Mucosa of descending colon (tissue), 3 donors: ENCODE measurements around the gene PEX1. TPM values are rescaled to one million over a fixed set of nuclear protein-coding genes. Genes with fewer than 3 reads are reported as not detected.

ENCODE experiments used
- ATAC-seq: fragments of 200-7000 bp; cut with Tn5 transposase; one replicate; pipeline ENCODE4 v1.9.1; 2020; ENCODE audit warnings: mild to moderate bottlenecking, moderate library complexity
- DNase-seq, 3 donors: peaks; one replicate each; pipeline ENCODE4 v3.0.0-alpha.2; 2020
- H3K36me3 ChIP-seq: fragments of 200-600 bp; one replicate; pipeline ENCODE4 v1.8.0; 2021; ENCODE audit warnings: low read depth, mild to moderate bottlenecking
- H3K4me1 ChIP-seq: fragments of 200-600 bp; one replicate; pipeline ENCODE4 v1.8.0; 2021; ENCODE audit warnings: low read depth, mild to moderate bottlenecking
- H3K4me3 ChIP-seq: fragments of 200-600 bp; one replicate; pipeline ENCODE4 v1.8.0; 2021; ENCODE audit warnings: mild to moderate bottlenecking
- H3K9me3 ChIP-seq: fragments of 200-600 bp; one replicate; pipeline ENCODE4 v1.8.0; 2021; ENCODE audit warnings: mild to moderate bottlenecking
- intact Hi-C, 2 donors: fragments of 100-400 bp; cut with DNase I in 1 of 2; cut with micrococcal nuclease in 1 of 2; formaldehyde crosslinking; loops; one replicate each; pipeline versions ENCODE4 v1.11.0 to v1.11.1; 2022; cut with DNase I, micrococcal nuclease
- total RNA-seq, 3 donors: library from RNA; stranded (reverse); fragmentation: NEBNext Ultra II Directional in 2 of 3; extraction: Animal tissue kit (Norgen Biotek cat#: 25700) in 2 of 3; gene quantifications; one replicate each; pipeline versions ENCODE4 v1.2.1 to v1.2.4, GENCODE V29; 2021 to 2023
- TF ChIP-seq, protein P1 (sequence below): fragments of 200-600 bp; IDR thresholded peaks from one replicate; pipeline ENCODE4 v1.8.0; 2022; ENCODE audit warnings: antibody characterized with exemption, mild to moderate bottlenecking
- donor health status: DM: no; HTN: no; CAD: no; lungs with moderate emphysema.
- donor health status: DM: no; HTN: no; CAD: no.
- donor health status: DM: no; HTN: yes; CAD: no.

PEX1 gene
- total RNA-seq, 3 donors from 2014 or later, result 17.4 to 21.5 (median 20.4) TPM

- intact Hi-C loops, result no loop called here
- Histone ChIP-seq H3K36me3 (no peaks in the 10 kb centered on the region), H3K4me1 (no peaks in the 10 kb centered on the region), H3K4me3 (no peak overlapping the region), H3K9me3 (no peaks in the 10 kb centered on the region)
- ATAC-seq (no peak), DNase-seq (no peak)
- TF ChIP-seq, protein P1, sequence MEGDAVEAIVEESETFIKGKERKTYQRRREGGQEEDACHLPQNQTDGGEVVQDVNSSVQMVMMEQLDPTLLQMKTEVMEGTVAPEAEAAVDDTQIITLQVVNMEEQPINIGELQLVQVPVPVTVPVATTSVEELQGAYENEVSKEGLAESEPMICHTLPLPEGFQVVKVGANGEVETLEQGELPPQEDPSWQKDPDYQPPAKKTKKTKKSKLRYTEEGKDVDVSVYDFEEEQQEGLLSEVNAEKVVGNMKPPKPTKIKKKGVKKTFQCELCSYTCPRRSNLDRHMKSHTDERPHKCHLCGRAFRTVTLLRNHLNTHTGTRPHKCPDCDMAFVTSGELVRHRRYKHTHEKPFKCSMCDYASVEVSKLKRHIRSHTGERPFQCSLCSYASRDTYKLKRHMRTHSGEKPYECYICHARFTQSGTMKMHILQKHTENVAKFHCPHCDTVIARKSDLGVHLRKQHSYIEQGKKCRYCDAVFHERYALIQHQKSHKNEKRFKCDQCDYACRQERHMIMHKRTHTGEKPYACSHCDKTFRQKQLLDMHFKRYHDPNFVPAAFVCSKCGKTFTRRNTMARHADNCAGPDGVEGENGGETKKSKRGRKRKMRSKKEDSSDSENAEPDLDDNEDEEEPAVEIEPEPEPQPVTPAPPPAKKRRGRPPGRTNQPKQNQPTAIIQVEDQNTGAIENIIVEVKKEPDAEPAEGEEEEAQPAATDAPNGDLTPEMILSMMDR, result no peak
Observed at GRCh38 chr7:92460510-92460909, 67.8 kb downstream of the PEX1 start.

- H3K36me3 ChIP-seq, result no peaks in the 10 kb centered on the region
- intact Hi-C loops, result no loop called here
- no peaks in the 10 kb centered on the region for H3K9me3 ChIP-seq
- H3K4me3 ChIP-seq, result no peak overlapping the region
- ATAC-seq (no peak), DNase-seq (no peak)
- TF ChIP-seq, protein P1, result no peak
- H3K4me1 ChIP-seq, result no peaks in the 10 kb centered on the region
Observed at GRCh38 chr7:92460109-92460508, 68.2 kb downstream of the PEX1 start.

GRCh38 chr7:92456236-92456635 is 72.1 kb downstream of the PEX1 start:
- Histone ChIP-seq H3K4me3 (no peak overlapping the region), H3K36me3 (no peaks in the 10 kb centered on the region), H3K4me1 (no peaks in the 10 kb centered on the region), H3K9me3 (no peaks in the 10 kb centered on the region)
- TF ChIP-seq, protein P1, result no peak
- intact Hi-C loops, result no loop called here
- DNase-seq (no peak), ATAC-seq (no peak)

- intact Hi-C loops, result no loop called here
- DNase-seq (no peak), ATAC-seq (no peak)
- TF ChIP-seq, protein P1, result no peak
- H3K9me3 ChIP-seq, result no peaks in the 10 kb centered on the region
- no peaks in the 10 kb centered on the region for H3K36me3 ChIP-seq
- no peak overlapping the region for H3K4me3 ChIP-seq
- peaks cover 8% of the 10 kb centered on the region for H3K4me1 ChIP-seq
Observed at GRCh38 chr7:92451645-92452044, 76.7 kb downstream of the PEX1 start.

DNA sequence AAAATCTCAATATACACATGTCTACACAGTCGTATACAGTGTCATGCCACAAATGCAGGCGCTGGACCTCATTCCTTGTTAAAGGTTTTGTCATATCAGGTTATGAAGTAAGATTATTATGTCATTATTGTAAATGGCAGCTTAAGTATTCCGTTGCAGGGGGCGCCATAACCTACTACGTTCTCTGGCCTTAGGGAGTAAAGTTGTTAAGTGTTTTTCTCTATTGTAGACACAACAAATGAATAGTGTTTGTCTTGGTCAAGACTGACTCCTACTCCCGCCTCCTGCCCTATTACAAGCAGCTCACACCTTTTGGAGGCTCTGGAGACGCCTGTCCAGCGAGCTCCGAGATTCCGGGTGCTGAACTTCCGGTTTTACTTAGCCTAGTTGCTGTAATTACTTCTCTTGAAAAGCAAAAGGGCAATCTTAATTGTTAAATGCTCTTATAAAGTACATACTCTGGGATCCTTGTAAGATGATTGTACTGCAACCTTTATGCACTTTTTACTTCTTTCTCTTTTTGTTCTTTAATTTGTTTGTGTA is 80.0 kb downstream of the PEX1 start:
- DNase-seq, result peak; percentile 63 to 84 (median 74)
- TF ChIP-seq, protein P1, result no peak
- no peaks in the 10 kb centered on the region for H3K9me3 ChIP-seq
- no peaks in the 10 kb centered on the region for H3K36me3 ChIP-seq
- intact Hi-C loops, result no loop called here
- peak overlapping the region; percentile 78 for H3K4me3 ChIP-seq
- peaks cover 8% of the 10 kb centered on the region for H3K4me1 ChIP-seq
- peak; percentile 68 for ATAC-seq
